ENCODE measurements around the gene RAC2.
A peak's percentile ranks its signal among the peaks of the same experiment; 100 is the strongest.

Gene RAC2

DNA sequence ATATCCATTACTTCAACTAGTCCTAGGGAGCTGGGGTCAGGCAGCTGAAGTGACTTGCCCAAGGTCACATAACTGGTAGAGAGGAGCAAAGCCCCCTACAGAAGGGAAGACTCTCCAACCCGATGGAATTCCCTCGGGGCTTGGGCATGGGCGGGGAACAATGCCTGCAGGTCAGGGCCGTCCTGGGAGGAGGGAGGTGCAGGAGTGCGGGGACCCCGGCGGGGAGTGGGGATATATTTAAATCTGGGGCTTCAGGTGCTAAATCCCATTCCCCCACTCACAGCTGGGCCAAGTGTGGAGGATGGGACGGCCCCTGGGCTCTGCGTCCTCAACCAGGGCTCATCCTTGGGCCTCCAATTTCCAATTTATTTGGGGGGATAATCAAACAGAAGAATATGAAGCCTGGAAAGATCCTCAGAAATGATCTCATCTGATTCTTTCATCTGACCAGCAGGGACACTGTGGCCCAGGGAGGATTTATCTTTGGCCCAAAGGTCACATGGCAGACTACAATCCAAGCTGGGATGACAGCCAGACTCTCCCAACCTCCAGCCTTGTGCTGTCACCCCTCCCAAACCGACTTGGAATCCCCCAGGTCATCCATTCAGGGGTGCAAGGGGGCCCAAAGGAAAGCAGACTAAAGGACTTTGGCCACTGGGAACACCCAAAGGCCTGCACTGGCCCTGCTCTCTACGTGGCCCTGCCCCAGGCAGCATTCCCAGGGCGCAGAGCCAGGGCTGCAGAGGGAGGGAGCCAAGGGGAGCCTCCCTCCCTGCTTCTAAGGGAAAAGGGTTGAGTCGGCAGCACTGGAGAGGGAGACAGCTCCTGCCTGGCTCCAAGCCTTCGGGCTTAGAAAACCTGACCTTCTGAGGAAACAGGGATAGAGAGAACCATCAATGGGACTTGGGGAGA is 47.3 kb downstream of the RAC2 start:
- Histone ChIP-seq H2BK15ac (ENCODE audit: low read depth, poor library complexity, severe bottlenecking) (no peak overlapping the region), H3K79me1 (replicated peaks; ENCODE audit: low read length, poor library complexity, severe bottlenecking) (peaks cover 2% of the 10 kb centered on the region), H3K18ac (ENCODE audit: low read depth in 1 of 2, low read length in 2 of 2) (peak overlapping the region in 1 of 2 experiments; percentile 41), H3K23ac (ENCODE audit: low read length in 2 of 2) (no peak overlapping the region), H4K91ac (ENCODE audit: low read length) (peak overlapping the region; percentile 37), H2AK5ac (ENCODE audit: low read length, severe bottlenecking) (peak overlapping the region; percentile 1), H2BK12ac (ENCODE audit: low read length in 2 of 2) (peak overlapping the region in 1 of 2 experiments; percentile 39), H3K9ac (ENCODE audit: low read length) (peak overlapping the region; percentile 68), H2AFZ (ENCODE audit: low read depth, low read length) (no peak overlapping the region), H3K27me3 (ENCODE audit: control insufficient read depth in 1 of 2, insufficient read depth in 1 of 2, low read length in 2 of 2) (no peaks in the 10 kb centered on the region), H2BK120ac (ENCODE audit: low read depth, low read length) (no peak overlapping the region), H3K27ac (ENCODE audit: low read length, poor library complexity, severe bottlenecking) (no peak overlapping the region), H4K8ac (ENCODE audit: low read length) (no peak overlapping the region), H3K4me3 (ENCODE audit: insufficient read depth in 1 of 2, low read depth in 1 of 2, low read length in 2 of 2) (peak overlapping the region in 1 of 2 experiments; percentile 19), H3K4ac (ENCODE audit: low read depth in 1 of 2, low read length in 2 of 2) (no peak overlapping the region), H3K4me1 (ENCODE audit: control insufficient read depth, insufficient read depth, low read depth, low read length) (peaks cover 26% of the 10 kb centered on the region), H3K4me2 (ENCODE audit: low read length, poor library complexity, severe bottlenecking) (no peak overlapping the region), H3K36me3 (ENCODE audit: control insufficient read depth in 1 of 2, insufficient read depth in 2 of 2, low read depth in 1 of 2, low read length in 2 of 2) (no peaks in the 10 kb centered on the region), H3K14ac (ENCODE audit: low read length in 2 of 2) (no peak overlapping the region), H2BK5ac (ENCODE audit: low read depth, low read length, poor library complexity, severe bottlenecking) (no peak overlapping the region), H3K9me3 (ENCODE audit: control insufficient read depth, low read length) (no peaks in the 10 kb centered on the region)
- peak; percentile 82 for DNase-seq
- 71% methylated on average over 12 of the region's 14 CpGs for WGBS

DNA sequence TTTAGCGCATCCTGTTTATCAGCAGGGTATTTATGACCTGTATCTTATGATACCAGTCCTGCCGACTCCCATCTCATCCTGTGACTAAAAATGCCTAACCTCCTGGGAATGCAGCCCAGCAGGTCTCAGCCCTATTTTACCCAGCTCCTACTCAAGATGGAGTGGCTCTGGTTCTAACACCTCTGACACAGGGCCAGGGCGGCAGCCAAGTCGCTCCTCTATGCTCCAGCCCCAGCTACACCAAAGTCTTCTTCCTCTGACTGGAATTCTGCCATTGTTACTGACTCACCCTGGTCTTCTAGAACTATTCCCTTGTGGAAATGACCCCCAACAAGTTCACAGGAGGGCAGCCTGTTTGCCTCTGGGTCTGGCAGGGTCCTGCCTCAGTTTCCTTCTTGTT is 48.1 kb downstream of the RAC2 start:
- H3K79me1 ChIP-seq (replicated peaks; ENCODE audit: low read length, poor library complexity, severe bottlenecking): peaks cover 2% of the 10 kb centered on the region
- no peak overlapping the region for H3K14ac ChIP-seq (ENCODE audit: low read length in 2 of 2)

DNA sequence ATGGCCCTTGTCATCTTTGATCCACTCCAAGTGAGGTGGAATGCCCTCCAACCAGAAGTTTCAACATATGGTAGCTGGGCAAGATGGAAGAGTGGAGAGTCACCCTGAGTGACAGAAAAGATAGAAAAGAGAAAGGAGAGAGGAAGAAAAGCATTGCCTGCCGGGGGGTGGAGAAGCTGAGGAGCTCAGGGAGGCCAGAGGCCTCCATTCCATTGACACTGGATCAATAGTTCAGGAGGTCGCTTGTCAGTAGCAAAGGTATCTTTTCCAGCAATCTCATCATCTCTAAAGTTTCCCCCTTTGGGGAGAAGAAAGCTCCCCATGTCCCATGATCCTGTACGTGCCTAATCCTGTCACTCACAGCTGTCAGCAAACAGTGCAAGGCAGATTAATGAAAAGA is 49.3 kb downstream of the RAC2 start:
- Histone ChIP-seq H3K14ac (ENCODE audit: low read length in 2 of 2) (no peak overlapping the region), H3K9me3 (ENCODE audit: control insufficient read depth, low read length) (no peaks in the 10 kb centered on the region), H2BK15ac (ENCODE audit: low read depth, poor library complexity, severe bottlenecking) (no peak overlapping the region), H2BK5ac (ENCODE audit: low read depth, low read length, poor library complexity, severe bottlenecking) (no peak overlapping the region), H2AFZ (ENCODE audit: low read depth, low read length) (no peak overlapping the region), H3K27me3 (ENCODE audit: control insufficient read depth in 1 of 2, insufficient read depth in 1 of 2, low read length in 2 of 2) (no peaks in the 10 kb centered on the region), H3K9ac (ENCODE audit: low read length) (no peak overlapping the region), H3K79me1 (replicated peaks; ENCODE audit: low read length, poor library complexity, severe bottlenecking) (peaks cover 2% of the 10 kb centered on the region), H3K23ac (ENCODE audit: low read length in 2 of 2) (no peak overlapping the region), H2BK12ac (ENCODE audit: low read length in 2 of 2) (no peak overlapping the region), H3K36me3 (ENCODE audit: control insufficient read depth in 1 of 2, insufficient read depth in 2 of 2, low read depth in 1 of 2, low read length in 2 of 2) (no peaks in the 10 kb centered on the region), H3K27ac (ENCODE audit: low read length, poor library complexity, severe bottlenecking) (no peak overlapping the region), H4K8ac (ENCODE audit: low read length) (no peak overlapping the region), H3K4ac (ENCODE audit: low read depth in 1 of 2, low read length in 2 of 2) (no peak overlapping the region), H2BK120ac (ENCODE audit: low read depth, low read length) (no peak overlapping the region), H4K91ac (ENCODE audit: low read length) (no peak overlapping the region), H2AK5ac (ENCODE audit: low read length, severe bottlenecking) (no peak overlapping the region), H3K4me3 (ENCODE audit: insufficient read depth in 1 of 2, low read depth in 1 of 2, low read length in 2 of 2) (no peak overlapping the region), H3K4me2 (ENCODE audit: low read length, poor library complexity, severe bottlenecking) (no peak overlapping the region), H3K18ac (ENCODE audit: low read depth in 1 of 2, low read length in 2 of 2) (no peak overlapping the region), H3K4me1 (ENCODE audit: control insufficient read depth, insufficient read depth, low read depth, low read length) (peaks cover 23% of the 10 kb centered on the region)
- DNase-seq: no peak
- WGBS: 93% methylated on average over 3 of the region's 3 CpGs

More for the DNA sequence above, 48.1 kb downstream of the RAC2 start:
- Histone ChIP-seq H3K36me3 (ENCODE audit: control insufficient read depth in 1 of 2, insufficient read depth in 2 of 2, low read depth in 1 of 2, low read length in 2 of 2) (no peaks in the 10 kb centered on the region), H3K4me1 (ENCODE audit: control insufficient read depth, insufficient read depth, low read depth, low read length) (peaks cover 26% of the 10 kb centered on the region), H3K9ac (ENCODE audit: low read length) (no peak overlapping the region), H2BK12ac (ENCODE audit: low read length in 2 of 2) (peak overlapping the region in 1 of 2 experiments; percentile 50), H3K4ac (ENCODE audit: low read depth in 1 of 2, low read length in 2 of 2) (no peak overlapping the region), H2BK15ac (ENCODE audit: low read depth, poor library complexity, severe bottlenecking) (no peak overlapping the region), H3K27me3 (ENCODE audit: control insufficient read depth in 1 of 2, insufficient read depth in 1 of 2, low read length in 2 of 2) (no peaks in the 10 kb centered on the region), H4K8ac (ENCODE audit: low read length) (no peak overlapping the region), H3K23ac (ENCODE audit: low read length in 2 of 2) (no peak overlapping the region), H2BK120ac (ENCODE audit: low read depth, low read length) (no peak overlapping the region), H2BK5ac (ENCODE audit: low read depth, low read length, poor library complexity, severe bottlenecking) (no peak overlapping the region), H3K18ac (ENCODE audit: low read depth in 1 of 2, low read length in 2 of 2) (no peak overlapping the region), H3K4me3 (ENCODE audit: insufficient read depth in 1 of 2, low read depth in 1 of 2, low read length in 2 of 2) (no peak overlapping the region), H2AFZ (ENCODE audit: low read depth, low read length) (no peak overlapping the region), H3K4me2 (ENCODE audit: low read length, poor library complexity, severe bottlenecking) (no peak overlapping the region), H3K9me3 (ENCODE audit: control insufficient read depth, low read length) (no peaks in the 10 kb centered on the region), H2AK5ac (ENCODE audit: low read length, severe bottlenecking) (no peak overlapping the region), H3K27ac (ENCODE audit: low read length, poor library complexity, severe bottlenecking) (no peak overlapping the region), H4K91ac (ENCODE audit: low read length) (no peak overlapping the region)
- no peak for DNase-seq
- WGBS: 90% methylated on average over 4 of the region's 4 CpGs

DNA sequence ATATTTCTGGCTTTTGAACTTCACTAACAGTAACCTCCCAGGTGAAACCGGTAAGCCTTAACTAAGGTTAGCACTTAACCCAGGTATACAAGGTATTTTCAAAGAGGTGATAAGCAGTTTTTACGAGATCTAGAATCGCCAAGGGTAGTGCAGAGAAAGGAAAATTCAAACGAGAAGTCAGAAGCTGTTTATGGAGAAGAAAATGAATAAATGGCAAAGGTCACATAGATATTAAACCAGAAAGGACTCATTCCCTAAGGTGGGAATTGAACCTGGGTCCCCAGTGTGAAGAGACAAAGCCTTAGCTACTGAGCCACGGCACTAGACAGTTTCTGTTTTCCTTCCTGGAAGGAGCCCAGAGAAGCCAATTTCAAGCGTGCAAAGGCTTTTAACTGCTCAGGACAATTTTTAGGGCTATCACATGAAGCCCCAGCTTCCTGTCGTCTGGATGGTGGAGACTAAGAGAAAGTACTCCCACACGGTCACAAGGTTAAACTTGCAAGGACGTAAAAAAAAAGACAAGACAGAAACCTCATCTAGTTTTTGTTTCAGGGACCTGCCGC is 50.4 kb downstream of the RAC2 start:
- no peak overlapping the region for H2BK5ac ChIP-seq (ENCODE audit: low read depth, low read length, poor library complexity, severe bottlenecking)
- peaks cover 19% of the 10 kb centered on the region for H3K4me1 ChIP-seq (ENCODE audit: control insufficient read depth, insufficient read depth, low read depth, low read length)
- 57% methylated on average over 10 of the region's 10 CpGs for WGBS
- no peaks in the 10 kb centered on the region for H3K27me3 ChIP-seq (ENCODE audit: control insufficient read depth in 1 of 2, insufficient read depth in 1 of 2, low read length in 2 of 2)
- H3K4ac ChIP-seq (ENCODE audit: low read depth in 1 of 2, low read length in 2 of 2): no peak overlapping the region
- H2BK12ac ChIP-seq (ENCODE audit: low read length in 2 of 2): no peak overlapping the region
- H4K91ac ChIP-seq (ENCODE audit: low read length): no peak overlapping the region
- H3K23ac ChIP-seq (ENCODE audit: low read length in 2 of 2): no peak overlapping the region
- no peak overlapping the region for H4K8ac ChIP-seq (ENCODE audit: low read length)
- H3K36me3 ChIP-seq (ENCODE audit: control insufficient read depth in 1 of 2, insufficient read depth in 2 of 2, low read depth in 1 of 2, low read length in 2 of 2): no peaks in the 10 kb centered on the region
- DNase-seq: peak; percentile 71
- no peak overlapping the region for H3K18ac ChIP-seq (ENCODE audit: low read depth in 1 of 2, low read length in 2 of 2)
- H3K9ac ChIP-seq (ENCODE audit: low read length): no peak overlapping the region
- H2AFZ ChIP-seq (ENCODE audit: low read depth, low read length): no peak overlapping the region
- H3K27ac ChIP-seq (ENCODE audit: low read length, poor library complexity, severe bottlenecking): no peak overlapping the region
- no peak overlapping the region for H2BK15ac ChIP-seq (ENCODE audit: low read depth, poor library complexity, severe bottlenecking)
- H3K79me1 ChIP-seq (replicated peaks; ENCODE audit: low read length, poor library complexity, severe bottlenecking): peaks cover 2% of the 10 kb centered on the region
- H2BK120ac ChIP-seq (ENCODE audit: low read depth, low read length): no peak overlapping the region
- H3K4me2 ChIP-seq (ENCODE audit: low read length, poor library complexity, severe bottlenecking): no peak overlapping the region
- no peak overlapping the region for H3K14ac ChIP-seq (ENCODE audit: low read length in 2 of 2)
- H3K9me3 ChIP-seq (ENCODE audit: control insufficient read depth, low read length): no peaks in the 10 kb centered on the region
- no peak overlapping the region for H3K4me3 ChIP-seq (ENCODE audit: insufficient read depth in 1 of 2, low read depth in 1 of 2, low read length in 2 of 2)
- H2AK5ac ChIP-seq (ENCODE audit: low read length, severe bottlenecking): no peak overlapping the region
